AG08395 (cell line): ENCODE results near the gene MRLN.

Experiments used
- DNase-seq: peaks from one replicate; pipeline ENCODE4 v3.0.0; 2012; ENCODE audit warnings: mixed read lengths, low spot score

The MRLN gene

GRCh38 chr10:59705931-59706330 is 47.3 kb downstream of the MRLN start:
- no peak for DNase-seq

- no peak for DNase-seq
These were observed 48.6 kb downstream of the MRLN start for GRCh38 chr10:59704630-59705029.

GRCh38 chr10:59702347-59702746 is 50.9 kb downstream of the MRLN start:
- no peak for DNase-seq

GRCh38 chr10:59700709-59701108 is 52.5 kb downstream of the MRLN start:
- no peak for DNase-seq

- no peak for DNase-seq
These were observed 54.9 kb downstream of the MRLN start for GRCh38 chr10:59698326-59698725.

- no peak for DNase-seq
These were observed 57.6 kb downstream of the MRLN start for GRCh38 chr10:59695637-59696036.

GRCh38 chr10:59694936-59695335 is 58.3 kb downstream of the MRLN start:
- no peak for DNase-seq

GRCh38 chr10:59692113-59692512 is 61.1 kb downstream of the MRLN start:
- no peak for DNase-seq

GRCh38 chr10:59688921-59689351 is 64.3 kb downstream of the MRLN start:
- no peak for DNase-seq

- DNase-seq: no peak
These were observed 65.6 kb downstream of the MRLN start for GRCh38 chr10:59687657-59688056.
